Stimulated activated CD8-positive, alpha-beta memory T cell treated with anti-CD3 and anti-CD28 coated beads, Interleukin-4, amount 100 ng/mL, for 4 hours (primary cell): ENCODE data around the gene PNCK.
"Not testable (repeated sequence)": the region's sequence is repeated elsewhere in the genome, so short reads cannot be mapped to it uniquely, and the experiment has no call there.

Experiments
- DNase-seq, 2 donors: peaks; one replicate each; pipeline ENCODE4 v3.0.0-alpha.2; 2020; ENCODE audit warnings: low read depth in 2 of 2, low spot score in 1 of 2

PNCK gene

DNA sequence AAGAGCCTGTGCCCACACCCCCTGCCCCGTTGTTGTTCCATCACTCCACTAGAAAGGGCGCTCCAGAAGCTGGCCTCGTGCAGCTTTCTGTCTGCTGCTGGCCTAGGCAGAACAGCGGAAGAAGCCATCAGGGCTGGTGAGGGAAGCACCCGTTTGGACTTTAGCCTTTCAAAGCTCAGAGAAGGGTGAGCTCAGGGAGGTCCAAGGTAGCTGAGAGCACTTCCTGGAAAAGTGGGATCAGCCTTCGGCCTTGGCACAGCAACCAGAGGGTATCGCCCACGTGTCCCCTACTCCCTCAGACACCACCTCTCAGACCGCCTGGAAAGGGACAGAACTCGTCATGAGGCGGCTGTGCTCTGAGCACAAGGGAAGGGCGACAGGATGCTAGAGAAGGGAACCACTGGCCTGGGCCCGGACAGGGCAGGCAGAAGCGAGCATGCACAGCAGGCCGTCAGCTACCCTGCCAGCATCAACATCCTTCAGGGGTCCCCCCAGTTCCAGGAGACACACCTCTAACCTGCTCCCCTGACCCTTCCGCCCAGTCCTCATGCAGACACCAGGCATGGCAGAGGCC is 25.7 kb upstream of the PNCK start:
- DNase-seq = not testable (repeated sequence)

DNA sequence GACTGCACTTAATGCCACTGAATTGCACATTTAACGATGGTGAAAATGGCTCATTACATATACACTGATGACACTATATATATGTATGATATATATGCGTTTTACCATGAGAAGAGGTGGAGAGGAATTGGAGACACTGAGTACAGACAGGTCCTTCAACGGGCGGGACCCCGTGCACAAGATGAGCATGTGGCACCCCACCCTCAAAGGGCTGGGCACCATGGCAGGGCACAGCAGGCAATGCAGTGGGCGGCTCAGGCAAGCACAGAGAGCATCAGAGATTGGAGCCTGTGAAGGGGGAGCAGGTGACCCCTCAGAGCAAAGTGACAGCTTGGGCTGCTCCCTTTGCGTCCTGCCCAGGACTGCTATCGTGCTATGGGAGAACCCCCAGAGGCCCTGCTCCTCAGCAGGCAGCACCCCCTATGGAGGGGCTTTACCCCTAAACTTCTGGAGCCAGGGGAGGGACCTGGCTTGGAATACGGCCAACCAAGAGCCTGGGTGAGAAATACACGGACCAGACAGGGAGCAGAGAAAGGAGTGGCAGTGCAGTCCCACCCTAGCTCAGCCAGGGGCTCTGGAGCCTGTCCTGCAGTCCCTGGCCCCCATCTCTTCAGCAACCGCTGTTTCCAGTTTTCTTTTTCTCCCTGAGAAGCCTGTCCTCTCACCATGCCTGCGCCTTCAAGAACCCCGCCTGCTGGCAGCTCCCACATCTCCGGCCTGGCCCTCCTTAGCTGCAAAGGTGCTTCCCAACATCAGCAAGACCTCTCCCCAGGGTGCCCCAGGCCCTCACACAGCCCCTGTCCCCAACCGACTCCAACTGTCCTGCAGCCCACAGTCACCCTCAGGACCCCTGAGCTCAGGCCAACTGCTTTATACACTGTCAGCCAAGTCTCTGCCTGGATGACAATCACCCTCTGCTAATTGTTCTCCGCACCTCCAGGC is 24.6 kb upstream of the PNCK start:
- no peak for DNase-seq

DNA sequence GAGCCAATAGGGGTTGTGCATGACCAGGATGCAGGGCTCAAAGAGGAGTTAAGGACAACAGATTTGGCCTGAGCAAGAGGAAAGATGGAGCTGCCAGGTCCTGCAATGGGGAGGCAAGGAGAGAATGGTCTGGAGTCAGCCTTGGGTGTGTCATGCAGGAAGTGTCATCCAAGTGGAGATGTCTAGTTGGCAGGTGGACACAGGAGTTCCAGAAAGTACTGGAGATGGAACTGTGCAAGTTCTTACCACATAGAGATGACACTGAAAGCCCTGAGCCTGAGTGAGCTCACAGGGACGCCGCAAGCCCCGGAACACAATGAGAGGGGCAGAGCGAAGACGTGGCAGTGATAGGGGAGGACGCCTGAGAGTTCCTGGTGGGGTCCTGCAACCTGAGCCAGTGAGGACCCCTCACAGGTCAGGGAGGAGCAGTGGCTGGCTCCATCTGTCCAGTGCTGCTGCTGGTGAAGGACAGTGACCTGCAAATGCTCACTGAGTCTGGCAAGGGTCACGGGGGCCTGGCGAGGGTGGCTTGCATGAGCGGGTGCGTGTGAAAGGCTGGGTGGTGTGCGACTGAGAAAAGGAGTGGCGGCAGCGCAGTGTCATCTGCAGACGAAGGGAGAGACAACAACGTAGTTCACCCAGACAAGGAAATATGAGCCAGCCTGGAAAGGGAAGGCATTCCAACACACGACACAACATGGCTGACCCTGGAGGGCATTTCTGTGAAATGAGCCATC is 23.5 kb upstream of the PNCK start:
- DNase-seq = not testable (repeated sequence)

DNA sequence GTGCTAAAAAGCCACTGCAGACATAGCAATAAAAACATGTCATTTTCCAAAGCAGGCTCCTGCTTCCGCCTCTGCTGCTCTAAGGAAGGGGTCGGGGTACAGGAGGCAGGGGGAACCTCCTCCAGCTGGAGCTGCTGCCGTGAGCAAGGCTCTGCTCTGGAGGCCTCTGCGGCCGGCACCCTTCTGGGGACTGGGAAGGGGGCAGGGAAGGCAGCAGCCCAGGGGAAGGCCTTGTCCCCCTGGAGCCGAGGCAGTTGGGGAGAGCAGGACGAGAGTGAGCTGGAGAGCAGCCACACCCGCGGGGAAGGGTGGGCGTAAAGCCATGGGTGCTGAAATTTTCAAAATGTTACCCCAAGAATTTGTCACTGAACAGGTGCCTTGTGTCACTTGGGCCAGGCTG is 22.9 kb upstream of the PNCK start:
- DNase-seq = not testable (repeated sequence)

DNA sequence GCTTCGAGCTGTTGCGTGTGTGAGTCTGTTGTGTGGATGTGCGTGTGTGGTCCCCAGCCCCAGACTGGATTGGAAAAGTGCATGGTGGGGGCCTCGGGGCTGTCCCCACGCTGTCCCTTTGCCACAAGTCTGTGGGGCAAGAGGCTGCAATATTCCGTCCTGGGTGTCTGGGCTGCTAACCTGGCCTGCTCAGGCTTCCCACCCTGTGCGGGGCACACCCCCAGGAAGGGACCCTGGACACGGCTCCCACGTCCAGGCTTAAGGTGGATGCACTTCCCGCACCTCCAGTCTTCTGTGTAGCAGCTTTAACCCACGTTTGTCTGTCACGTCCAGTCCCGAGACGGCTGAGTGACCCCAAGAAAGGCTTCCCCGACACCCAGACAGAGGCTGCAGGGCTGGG is 22.5 kb upstream of the PNCK start:
- DNase-seq = no peak

DNA sequence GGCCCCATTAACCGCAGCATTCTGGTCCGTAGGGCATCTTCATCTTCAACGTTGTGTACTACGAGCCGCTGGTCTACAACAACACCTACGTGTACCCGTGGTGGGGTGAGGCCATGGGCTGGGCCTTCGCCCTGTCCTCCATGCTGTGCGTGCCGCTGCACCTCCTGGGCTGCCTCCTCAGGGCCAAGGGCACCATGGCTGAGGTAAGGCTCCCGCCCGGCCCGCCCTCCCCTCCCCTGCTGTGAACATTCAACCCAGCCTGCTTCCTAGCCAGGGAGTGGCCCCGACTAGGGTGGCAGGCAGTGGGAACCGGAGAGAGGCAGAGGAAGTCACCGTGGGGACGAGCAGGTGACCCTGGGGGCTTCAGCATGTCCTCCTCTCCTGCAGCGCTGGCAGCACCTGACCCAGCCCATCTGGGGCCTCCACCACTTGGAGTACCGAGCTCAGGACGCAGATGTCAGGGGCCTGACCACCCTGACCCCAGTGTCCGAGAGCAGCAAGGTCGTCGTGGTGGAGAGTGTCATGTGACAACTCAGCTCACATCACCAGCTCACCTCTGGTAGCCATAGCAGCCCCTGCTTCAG is 21.2 kb upstream of the PNCK start:
- DNase-seq = no peak

DNA sequence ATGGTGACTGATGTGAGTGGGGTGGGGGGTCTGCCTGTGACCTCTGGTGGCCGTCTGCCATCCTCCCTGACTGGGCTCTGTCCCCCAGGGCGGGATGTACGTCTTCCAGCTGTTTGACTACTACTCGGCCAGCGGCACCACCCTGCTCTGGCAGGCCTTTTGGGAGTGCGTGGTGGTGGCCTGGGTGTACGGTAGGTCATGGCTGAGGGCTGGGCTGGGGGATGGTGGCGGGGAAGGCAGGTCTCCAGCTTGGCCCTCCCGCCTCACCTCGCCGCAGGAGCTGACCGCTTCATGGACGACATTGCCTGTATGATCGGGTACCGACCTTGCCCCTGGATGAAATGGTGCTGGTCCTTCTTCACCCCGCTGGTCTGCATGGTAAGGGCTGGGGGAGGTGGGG is 20.6 kb upstream of the PNCK start:
- DNase-seq = not testable (repeated sequence)

DNA sequence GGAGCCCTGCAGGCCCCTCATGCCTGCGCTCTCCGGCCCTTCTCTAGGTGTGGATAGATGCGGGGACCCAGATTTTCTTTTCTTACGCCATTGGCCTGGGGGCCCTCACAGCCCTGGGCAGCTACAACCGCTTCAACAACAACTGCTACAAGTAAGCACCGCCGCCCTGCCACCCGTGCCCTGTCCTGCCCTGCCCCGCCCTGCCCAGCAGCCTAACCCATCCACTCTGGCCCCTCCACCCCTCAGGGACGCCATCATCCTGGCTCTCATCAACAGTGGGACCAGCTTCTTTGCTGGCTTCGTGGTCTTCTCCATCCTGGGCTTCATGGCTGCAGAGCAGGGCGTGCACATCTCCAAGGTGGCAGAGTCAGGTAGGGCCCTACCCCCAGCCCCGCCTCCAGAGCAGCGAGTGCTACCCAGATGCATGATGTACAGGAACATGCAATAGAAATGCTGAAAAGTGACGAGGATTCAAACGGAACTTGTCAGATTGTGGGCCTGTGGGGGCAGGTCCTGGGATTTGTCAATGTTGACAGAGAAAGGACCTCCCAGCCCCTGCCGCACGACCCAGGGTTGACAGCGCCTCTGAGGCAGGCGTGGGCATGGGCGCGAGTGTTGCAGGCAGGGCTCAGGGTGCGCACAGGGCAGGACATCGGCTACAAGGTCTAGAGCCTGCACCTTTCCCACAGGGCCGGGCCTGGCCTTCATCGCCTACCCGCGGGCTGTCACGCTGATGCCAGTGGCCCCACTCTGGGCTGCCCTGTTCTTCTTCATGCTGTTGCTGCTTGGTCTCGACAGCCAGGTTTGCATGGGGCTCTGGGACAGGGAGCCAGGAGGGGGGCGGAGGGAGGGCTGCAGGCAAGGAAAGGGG is 19.8 kb upstream of the PNCK start:
- no peak for DNase-seq

DNA sequence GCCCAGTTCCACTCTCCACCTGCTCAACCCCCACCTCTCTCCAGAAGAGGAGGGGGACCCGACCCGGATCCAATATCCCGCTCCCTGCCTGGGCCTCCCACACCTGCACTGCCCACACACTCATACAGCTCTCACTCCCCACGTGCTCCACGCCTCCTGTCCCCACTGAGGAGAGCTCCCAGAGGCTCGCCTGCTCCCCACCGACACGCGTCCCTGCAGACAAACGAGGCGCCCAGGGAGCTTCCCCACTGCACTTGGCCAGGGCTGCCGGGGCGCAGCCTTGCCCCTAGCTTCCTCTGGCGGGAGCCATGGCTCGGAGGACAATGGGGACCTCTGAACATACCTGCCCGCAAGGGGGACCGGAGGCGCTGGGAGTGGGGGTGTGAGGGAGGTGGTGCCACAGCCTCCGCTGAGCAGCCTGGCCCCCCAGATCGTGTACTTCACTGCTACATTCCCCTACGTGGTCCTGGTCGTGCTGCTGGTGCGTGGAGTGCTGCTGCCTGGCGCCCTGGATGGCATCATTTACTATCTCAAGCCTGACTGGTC is 19.1 kb upstream of the PNCK start:
- no peak for DNase-seq

DNA sequence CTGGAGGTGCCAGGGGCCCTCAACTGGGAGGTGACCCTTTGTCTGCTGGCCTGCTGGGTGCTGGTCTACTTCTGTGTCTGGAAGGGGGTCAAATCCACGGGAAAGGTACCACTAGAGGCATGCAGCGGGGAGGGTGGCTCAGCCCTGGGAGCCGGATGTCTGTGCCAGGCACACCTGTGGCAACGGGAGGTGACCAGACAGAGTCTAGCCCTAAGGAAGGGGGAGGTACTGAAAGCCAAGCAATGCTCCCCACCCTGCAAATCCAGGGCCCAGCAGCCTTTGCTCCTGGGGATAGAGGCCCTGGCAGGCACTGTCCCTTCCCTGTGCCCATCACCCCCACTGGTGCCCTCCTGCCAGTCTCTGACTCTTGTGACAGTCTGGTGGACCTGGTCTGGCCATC is 18.4 kb upstream of the PNCK start:
- no peak for DNase-seq

DNA sequence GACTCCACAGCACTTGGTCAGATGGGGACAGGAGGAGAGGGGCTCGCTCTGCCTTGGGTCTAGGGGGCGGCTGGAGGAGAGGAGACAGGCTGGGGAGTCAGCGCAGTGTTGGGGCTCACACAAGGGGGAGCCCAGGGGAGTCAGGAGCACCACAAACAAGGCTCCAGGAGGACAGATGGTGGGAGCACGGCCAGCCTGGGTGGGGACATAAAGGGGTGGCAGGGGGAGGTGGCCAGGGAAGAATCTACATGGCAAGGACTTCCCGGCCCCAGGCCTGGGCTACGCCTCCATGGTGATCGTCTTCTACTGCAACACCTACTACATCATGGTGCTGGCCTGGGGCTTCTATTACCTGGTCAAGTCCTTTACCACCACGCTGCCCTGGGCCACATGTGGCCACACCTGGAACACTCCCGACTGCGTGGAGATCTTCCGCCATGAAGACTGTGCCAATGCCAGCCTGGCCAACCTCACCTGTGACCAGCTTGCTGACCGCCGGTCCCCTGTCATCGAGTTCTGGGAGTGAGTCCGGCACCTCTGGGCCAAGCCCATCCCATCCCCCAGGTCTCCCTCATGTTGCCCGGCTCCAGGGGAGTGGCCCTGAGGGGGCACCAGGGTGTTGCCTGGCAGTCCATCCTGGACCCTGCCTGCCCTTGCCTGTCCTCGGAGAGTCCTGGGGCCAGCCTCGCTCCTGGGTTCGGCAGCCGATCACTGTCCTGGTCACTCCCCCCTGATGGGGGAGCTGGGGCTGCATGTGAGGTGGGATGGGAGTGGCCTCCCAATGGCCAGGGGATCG is 17.6 kb upstream of the PNCK start:
- not testable (repeated sequence) for DNase-seq

DNA sequence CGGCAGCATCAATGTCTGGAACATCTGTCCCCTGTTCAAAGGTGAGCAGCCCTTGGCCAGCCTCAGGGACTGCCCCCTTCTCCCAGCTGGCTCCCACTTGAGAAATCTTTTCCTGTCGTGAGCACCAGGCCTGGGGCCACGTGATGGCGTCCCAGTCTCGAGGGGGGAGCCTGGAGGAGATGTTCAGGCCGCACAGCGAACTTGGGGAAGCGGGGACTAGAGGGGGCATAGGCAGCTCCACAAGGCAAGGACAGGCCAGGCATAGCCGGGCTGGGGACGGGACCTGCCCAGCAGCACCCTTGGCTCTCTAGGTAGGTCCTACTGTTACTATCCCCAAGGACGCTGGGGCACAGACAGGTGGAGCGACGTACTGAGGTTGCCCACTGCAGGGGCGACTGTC is 16.9 kb upstream of the PNCK start:
- no peak for DNase-seq

DNA sequence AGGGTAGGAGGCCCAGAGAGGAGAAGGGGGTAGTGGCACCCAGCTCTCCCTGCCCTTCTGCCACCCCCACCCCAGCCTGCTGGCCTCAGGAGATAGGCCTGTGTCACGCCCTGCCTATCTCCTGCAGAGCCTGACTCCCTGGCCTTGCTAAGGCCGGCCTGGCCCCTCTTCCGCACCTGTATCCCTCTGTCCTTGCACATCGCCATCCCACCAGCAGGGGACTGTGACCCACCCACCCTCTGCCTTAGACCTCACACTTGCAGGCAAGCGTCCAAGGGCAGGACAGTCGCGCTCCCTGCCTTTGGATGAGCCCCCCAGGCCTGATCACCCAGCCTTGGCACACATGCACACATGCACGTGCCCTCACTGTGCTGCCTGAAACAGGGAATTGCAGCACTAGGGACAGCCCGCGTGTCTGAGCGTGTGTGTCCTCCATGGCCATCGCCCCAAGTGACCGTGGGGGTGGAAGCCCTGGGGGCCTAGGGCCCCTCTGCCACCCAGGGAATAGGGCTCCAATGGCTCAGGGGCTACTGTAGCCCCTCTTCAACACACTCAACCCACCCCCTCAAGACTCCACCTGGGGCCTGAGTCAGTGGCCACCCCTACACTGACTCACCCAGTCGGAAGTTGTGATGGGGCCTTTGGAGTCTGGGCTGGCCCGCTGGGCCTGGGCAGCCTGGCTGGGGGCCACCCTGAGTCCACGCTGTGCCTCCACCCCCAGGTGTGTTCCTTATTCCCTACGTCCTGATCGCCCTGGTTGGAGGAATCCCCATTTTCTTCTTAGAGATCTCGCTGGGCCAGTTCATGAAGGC is 16.2 kb upstream of the PNCK start:
- DNase-seq = no peak

DNA sequence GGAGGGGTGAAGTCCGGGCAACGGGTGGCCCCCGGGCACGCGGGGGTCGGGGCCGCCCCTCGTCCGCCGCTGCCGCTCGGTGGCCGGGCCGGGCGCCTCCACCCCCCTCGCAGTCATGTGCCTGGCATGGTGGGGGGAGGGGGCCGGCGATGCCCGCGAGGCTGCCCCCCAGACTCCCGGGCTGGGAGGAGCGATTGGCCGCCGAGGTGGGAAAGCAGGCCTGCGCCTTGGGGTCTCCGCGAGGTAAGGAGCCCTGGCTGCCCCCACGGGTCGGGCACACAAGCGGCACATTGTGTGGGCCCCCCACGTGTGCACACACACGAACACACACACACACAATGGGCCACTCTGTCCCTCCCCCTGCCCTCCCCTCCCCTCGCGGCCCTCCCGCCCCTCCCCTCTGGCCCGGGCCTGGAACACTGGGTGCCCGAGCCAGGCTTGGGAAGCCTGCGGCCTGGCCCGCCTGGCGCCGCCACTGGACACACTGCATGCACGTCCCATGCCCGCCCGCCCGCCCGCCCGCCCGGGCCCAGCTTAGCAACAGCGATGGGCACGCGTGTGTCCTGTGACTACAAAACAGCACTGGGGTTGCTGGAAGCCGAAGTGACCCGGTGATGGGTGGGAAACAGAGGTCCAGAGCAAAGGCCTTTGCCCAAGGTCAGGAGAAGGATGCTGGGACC is 15.4 kb upstream of the PNCK start:
- DNase-seq = no peak

DNA sequence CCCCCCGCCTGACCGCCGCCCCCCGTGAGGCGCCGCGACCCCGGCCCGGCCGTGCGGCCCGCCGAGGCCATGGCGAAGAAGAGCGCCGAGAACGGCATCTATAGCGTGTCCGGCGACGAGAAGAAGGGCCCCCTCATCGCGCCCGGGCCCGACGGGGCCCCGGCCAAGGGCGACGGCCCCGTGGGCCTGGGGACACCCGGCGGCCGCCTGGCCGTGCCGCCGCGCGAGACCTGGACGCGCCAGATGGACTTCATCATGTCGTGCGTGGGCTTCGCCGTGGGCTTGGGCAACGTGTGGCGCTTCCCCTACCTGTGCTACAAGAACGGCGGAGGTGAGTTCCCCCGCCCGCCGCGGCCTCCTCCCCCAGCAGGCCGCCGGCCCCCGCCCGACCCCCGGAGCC is 14.9 kb upstream of the PNCK start:
- DNase-seq = no peak

DNA sequence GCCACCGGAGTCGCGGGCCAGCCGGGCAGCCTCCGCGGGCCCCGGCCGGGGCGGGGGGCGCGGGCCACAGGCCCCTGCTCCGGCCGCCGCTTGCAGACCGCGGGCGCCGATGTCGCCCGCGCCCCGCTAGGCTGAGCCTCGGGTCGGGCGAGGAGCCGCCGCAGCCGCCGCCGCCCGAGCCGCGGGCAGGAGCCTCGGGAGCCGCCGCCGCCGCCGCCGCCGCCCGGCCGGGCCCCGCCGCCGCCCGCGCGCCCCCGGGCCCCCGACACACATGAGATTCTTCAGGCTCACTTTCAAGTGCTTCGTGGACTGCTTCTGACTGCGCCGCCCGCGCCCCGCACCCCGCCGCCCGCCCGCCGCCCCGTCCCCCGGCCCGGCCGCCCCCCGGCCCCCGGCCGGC is 14.5 kb upstream of the PNCK start:
- DNase-seq = no peak

DNA sequence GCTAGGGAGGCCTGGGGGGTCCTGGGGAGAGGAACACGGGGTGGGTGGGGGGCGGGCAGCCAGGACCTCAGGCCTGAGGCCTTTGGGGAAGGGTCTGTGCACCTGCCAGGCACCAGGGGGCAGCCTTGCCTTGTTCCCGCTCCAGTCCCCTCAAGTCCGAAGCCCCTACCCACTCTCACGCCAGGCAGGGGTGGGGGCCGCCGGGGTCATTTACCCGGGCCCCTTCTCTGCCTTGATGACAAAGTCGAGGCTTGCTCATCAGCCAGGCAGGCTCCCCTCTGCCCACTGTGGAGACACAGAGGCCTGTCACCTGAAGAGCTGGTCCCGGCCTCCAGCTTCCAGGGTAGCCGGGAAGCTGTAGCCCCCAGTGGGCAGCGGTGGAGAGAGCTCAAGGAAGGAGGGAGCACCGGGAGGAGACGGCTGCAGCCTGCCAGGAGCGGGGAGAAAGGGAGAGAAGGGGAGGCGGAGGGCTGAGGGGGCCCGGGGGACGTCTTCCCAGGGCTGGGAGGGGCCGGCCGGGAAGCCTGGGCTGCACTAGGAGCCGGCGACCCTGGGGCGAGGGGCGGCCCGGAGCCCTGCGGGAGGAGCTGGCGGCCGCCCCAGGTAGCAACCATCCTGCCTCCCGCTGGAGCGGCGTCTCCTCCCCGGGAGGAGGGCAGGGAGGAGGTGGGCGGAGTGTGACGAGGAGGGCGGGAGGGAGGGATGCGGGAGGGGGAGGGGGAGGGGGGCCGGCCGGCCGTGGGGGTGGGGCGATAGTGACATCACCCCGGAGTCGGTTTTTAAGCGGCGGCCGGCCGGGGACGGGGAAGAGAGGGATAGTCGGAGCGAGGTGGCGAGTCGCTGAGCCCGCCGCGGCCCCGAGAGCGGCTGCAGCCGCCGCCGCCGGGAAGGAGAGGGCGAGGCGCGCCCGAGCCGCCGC is 13.8 kb upstream of the PNCK start, which contains the start of gene SLC6A8:
Gene SLC6A8 (plus strand): TSS at position 806 of the 919 bp plus-strand sequence. CDS start 649 bp downstream, outside the sequence.
- no peak for DNase-seq
